Measurements from ENCODE around the gene SLC39A5. TPM values are rescaled to one million over a fixed set of nuclear protein-coding genes. Genes with fewer than 3 reads are reported as not detected.

The SLC39A5 gene
- total RNA-seq, 1 donor from 2014 or later = not detected

GRCh38 chr12:56256326-56256960 is 26.6 kb downstream of the SLC39A5 start:
- Histone ChIP-seq H3K36me3 (peaks cover 41 to 45% of the 10 kb centered on the region in 2 donors), H3K27ac (peak overlapping the region; percentile 6 to 89), H3K4me1 (peaks cover 3 to 19% of the 10 kb centered on the region in 2 donors), H3K27me3 (no peaks in the 10 kb centered on the region), H3K4me3 (peak overlapping the region; percentile 69 to 89), H3K9me3 (no peaks in the 10 kb centered on the region)
- no peak for DNase-seq (ENCODE audit: low spot score in 2 of 2)
- intact Hi-C loops (cut with DNase I) = no loop called here
- TF ChIP-seq CTCF (IDR thresholded peaks at IDR 0.05) = no peak

GRCh38 chr12:56257071-56257470 is 27.2 kb downstream of the SLC39A5 start:
- no peaks in the 10 kb centered on the region for H3K27me3 ChIP-seq
- intact Hi-C loops (cut with DNase I) = no loop called here
- no peak for DNase-seq (ENCODE audit: low spot score in 2 of 2)
- H3K9me3 ChIP-seq = no peaks in the 10 kb centered on the region
- H3K4me3 ChIP-seq = peak overlapping the region; percentile 69 to 89
- H3K27ac ChIP-seq = peak overlapping the region; percentile 6 to 89
- TF ChIP-seq CTCF (IDR thresholded peaks at IDR 0.05) = no peak
- H3K36me3 ChIP-seq = peaks cover 35 to 39% of the 10 kb centered on the region in 2 donors
- peaks cover 3 to 19% of the 10 kb centered on the region in 2 donors for H3K4me1 ChIP-seq

GRCh38 chr12:56257491-56258067 is 27.7 kb downstream of the SLC39A5 start:
- Histone ChIP-seq H3K27me3 (no peaks in the 10 kb centered on the region), H3K9me3 (no peaks in the 10 kb centered on the region)

GRCh38 chr12:56258068-56258819 is 28.4 kb downstream of the SLC39A5 start, which contains the start of gene ANKRD52:
Gene ANKRD52 (minus strand): TSS chr12:56258384. CDS start chr12:56258269, 115 bp downstream.
- intact Hi-C loops (cut with DNase I) = loop anchor here (1.0 to 2.0 kb wide), 3 partner anchors 9 to 69 kb away; partner anchors contain the start of genes NABP2 and SMARCC2
- H3K36me3 ChIP-seq = peaks cover 23 to 27% of the 10 kb centered on the region in 2 donors
- H3K9me3 ChIP-seq = no peaks in the 10 kb centered on the region
- H3K27me3 ChIP-seq = no peaks in the 10 kb centered on the region
- peak within 1 kb of the TSS; percentile 69 to 89 for H3K4me3 ChIP-seq
- TF ChIP-seq CTCF (IDR thresholded peaks at IDR 0.05) = peak; percentile 24 to 95 (median 33)
- peaks cover 3 to 19% of the 10 kb centered on the region in 2 donors for H3K4me1 ChIP-seq
- peak within 1 kb of the TSS; percentile 75 to 89 for H3K27ac ChIP-seq
- peak in 1 of 2 donors; percentile 82 for DNase-seq (ENCODE audit: low spot score in 2 of 2)

More at GRCh38 chr12:56257491-56258067, 27.7 kb downstream of the SLC39A5 start:
- intact Hi-C loops (cut with DNase I) = loop anchor here (1.0 to 2.0 kb wide), 3 partner anchors 10 to 69 kb away; partner anchors contain the start of genes NABP2 and SMARCC2
- Histone ChIP-seq H3K27ac (peak overlapping the region; percentile 64 to 89), H3K4me3 (peak overlapping the region; percentile 69 to 89), H3K36me3 (peaks cover 30 to 34% of the 10 kb centered on the region in 2 donors), H3K4me1 (peaks cover 3 to 19% of the 10 kb centered on the region in 2 donors)
- DNase-seq (ENCODE audit: low spot score in 2 of 2) = no peak
- no peak for TF ChIP-seq CTCF (IDR thresholded peaks at IDR 0.05)

GRCh38 chr12:56258820-56259183 is 29.0 kb downstream of the SLC39A5 start:
- H3K4me3 ChIP-seq = peak overlapping the region; percentile 69 to 89
- no peaks in the 10 kb centered on the region for H3K27me3 ChIP-seq
- intact Hi-C loops (cut with DNase I) = loop anchor here (1.0 to 2.0 kb wide), 3 partner anchors 8 to 70 kb away; partner anchors contain the start of genes NABP2 and SMARCC2
- no peak for TF ChIP-seq CTCF (IDR thresholded peaks at IDR 0.05)
- H3K9me3 ChIP-seq = no peaks in the 10 kb centered on the region
- peak overlapping the region; percentile 75 to 89 for H3K27ac ChIP-seq
- DNase-seq (ENCODE audit: low spot score in 2 of 2) = no peak
- H3K36me3 ChIP-seq = peaks cover 18 to 22% of the 10 kb centered on the region in 2 donors
- peaks cover 3 to 19% of the 10 kb centered on the region in 2 donors for H3K4me1 ChIP-seq

Measured in ascending aorta (tissue), 2 donors.